ENCODE results near the gene GNG13. TPM values are rescaled to one million over a fixed set of nuclear protein-coding genes. Genes with fewer than 3 reads are reported as not detected.

Gene GNG13
- total RNA-seq, 1 donor from 2014 or later: not detected

- ATAC-seq: no peak
- intact Hi-C loops (cut with DNase I): loop anchor here (10.0 kb wide), 1 partner anchor 67 kb away; the partner anchor contains the start of gene METRN
- no peak overlapping the region for H3K27ac ChIP-seq
- H3K4me1 ChIP-seq: peaks cover 6% of the 10 kb centered on the region
- H3K9me3 ChIP-seq: no peaks in the 10 kb centered on the region
- no peak overlapping the region for H3K4me3 ChIP-seq
- no peaks in the 10 kb centered on the region for H3K36me3 ChIP-seq
- no peak for TF ChIP-seq CTCF (IDR thresholded peaks at IDR 0.05)
- H3K27me3 ChIP-seq: peaks cover 26% of the 10 kb centered on the region
- DNase-seq: no peak
Measured at GRCh38 chr16:782258-782657, 18.3 kb downstream of the GNG13 start.

GRCh38 chr16:781346-782010 lies 19.1 kb downstream of the GNG13 start:
- intact Hi-C loops (cut with DNase I): loop anchor here (10.0 kb wide), 1 partner anchor 67 kb away; the partner anchor contains the start of gene METRN
- TF ChIP-seq CTCF (IDR thresholded peaks at IDR 0.05): no peak
- ATAC-seq: no peak
- H3K4me1 ChIP-seq: no peaks in the 10 kb centered on the region
- H3K27ac ChIP-seq: no peak overlapping the region
- no peak overlapping the region for H3K4me3 ChIP-seq
- no peaks in the 10 kb centered on the region for H3K9me3 ChIP-seq
- H3K36me3 ChIP-seq: no peaks in the 10 kb centered on the region
- DNase-seq: no peak
- peaks cover 26% of the 10 kb centered on the region for H3K27me3 ChIP-seq

- H3K27me3 ChIP-seq: peaks cover 26% of the 10 kb centered on the region
- intact Hi-C loops (cut with DNase I): loop anchor here (10.0 kb wide), 1 partner anchor 65 kb away; the partner anchor contains the start of gene METRN
- ATAC-seq: no peak
Measured at GRCh38 chr16:780296-780695, 20.2 kb downstream of the GNG13 start.

DNA sequence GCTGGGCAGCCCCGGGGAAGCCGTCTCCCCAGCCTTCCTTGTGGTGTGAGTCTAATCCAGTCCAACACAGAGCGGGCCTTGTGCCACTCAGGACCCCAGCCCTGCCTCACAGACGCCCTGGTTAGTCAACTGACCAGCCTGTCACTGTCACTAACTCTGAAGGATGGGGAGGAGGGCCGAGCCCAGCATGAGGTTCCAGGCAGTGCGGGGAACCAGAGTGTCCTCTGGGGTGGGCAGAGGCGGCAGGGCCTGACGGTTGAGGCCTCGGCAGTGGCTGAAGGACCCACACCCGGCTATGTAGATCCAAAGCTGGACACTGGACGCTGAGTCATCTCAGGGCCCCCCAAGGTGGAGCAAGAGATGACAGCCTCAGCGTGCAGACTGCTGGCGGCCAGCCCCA lies 21.0 kb downstream of the GNG13 start:
- no peaks in the 10 kb centered on the region for H3K4me1 ChIP-seq
- ATAC-seq (no peak), DNase-seq (no peak)
- peaks cover 26% of the 10 kb centered on the region for H3K27me3 ChIP-seq
- no peak overlapping the region for H3K4me3 ChIP-seq
- no peaks in the 10 kb centered on the region for H3K36me3 ChIP-seq
- no peaks in the 10 kb centered on the region for H3K9me3 ChIP-seq
- intact Hi-C loops (cut with DNase I): no loop called here
- H3K27ac ChIP-seq: no peak overlapping the region
- no peak for TF ChIP-seq CTCF (IDR thresholded peaks at IDR 0.05)

More at GRCh38 chr16:780296-780695, 20.2 kb downstream of the GNG13 start:
- TF ChIP-seq CTCF (IDR thresholded peaks at IDR 0.05): no peak
- Histone ChIP-seq H3K4me3 (no peak overlapping the region), H3K9me3 (no peaks in the 10 kb centered on the region), H3K27ac (no peak overlapping the region), H3K4me1 (no peaks in the 10 kb centered on the region), H3K36me3 (no peaks in the 10 kb centered on the region)
- DNase-seq: no peak

DNA sequence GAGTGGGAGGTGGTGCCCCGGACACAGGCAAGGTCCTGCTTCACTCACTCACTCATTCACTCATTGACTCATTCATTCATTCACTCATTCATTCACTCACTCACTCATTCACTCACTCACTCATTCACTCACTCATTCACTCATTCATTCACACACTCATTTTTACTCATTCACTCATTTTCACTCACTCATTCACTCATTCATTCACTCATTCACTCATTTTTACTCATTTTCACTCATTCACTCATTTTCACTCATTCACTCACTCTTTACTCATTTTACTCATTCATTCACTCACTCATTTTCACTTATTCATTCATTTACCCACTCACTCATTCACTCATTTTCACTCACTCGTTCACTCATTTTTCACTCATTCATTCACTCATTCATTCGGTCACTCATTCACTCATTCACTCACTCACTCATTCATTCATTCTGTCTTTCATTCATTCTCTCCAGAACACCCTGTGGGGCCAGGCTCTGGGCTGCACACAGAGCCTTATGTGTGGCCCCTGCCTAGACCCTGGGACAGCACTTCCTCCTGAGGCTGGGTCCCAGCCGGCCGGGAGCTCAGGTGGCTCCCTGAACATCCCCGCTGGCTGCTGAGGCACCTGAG lies 21.5 kb downstream of the GNG13 start:
- H3K36me3 ChIP-seq: no peaks in the 10 kb centered on the region
- intact Hi-C loops (cut with DNase I): no loop called here
- ATAC-seq (no peak), DNase-seq (no peak)
- H3K4me3 ChIP-seq: no peak overlapping the region
- peaks cover 26% of the 10 kb centered on the region for H3K27me3 ChIP-seq
- TF ChIP-seq CTCF (IDR thresholded peaks at IDR 0.05): no peak
- H3K4me1 ChIP-seq: no peaks in the 10 kb centered on the region
- no peaks in the 10 kb centered on the region for H3K9me3 ChIP-seq
- H3K27ac ChIP-seq: no peak overlapping the region
